IPS-15b (cell line): ENCODE data around the gene GPC6.

Source experiments
- H3K27me3 ChIP-seq: one replicate; pipeline ENCODE4 v1.6.1; 2013; ENCODE audit warnings: low read length; ENCODE audit not compliant: control insufficient read depth, insufficient read depth
- H3K36me3 ChIP-seq: one replicate; pipeline ENCODE4 v1.6.1; 2013; ENCODE audit warnings: low read length; ENCODE audit not compliant: control insufficient read depth, insufficient read depth
- H3K4me1 ChIP-seq: one replicate; pipeline ENCODE4 v1.6.1; 2013; ENCODE audit warnings: mild to moderate bottlenecking, low read length; ENCODE audit not compliant: control insufficient read depth, insufficient read depth
- H3K4me3 ChIP-seq: one replicate; pipeline ENCODE4 v1.5.1; 2013; ENCODE audit warnings: low read depth, low read length
- H3K9ac ChIP-seq: one replicate; pipeline ENCODE4 v1.6.1; 2013; ENCODE audit warnings: low read depth, mild to moderate bottlenecking, low read length
- H3K9me3 ChIP-seq: one replicate; pipeline ENCODE4 v1.6.1; 2013; ENCODE audit warnings: mild to moderate bottlenecking, low read length; ENCODE audit not compliant: control insufficient read depth, insufficient read depth

Gene GPC6

DNA sequence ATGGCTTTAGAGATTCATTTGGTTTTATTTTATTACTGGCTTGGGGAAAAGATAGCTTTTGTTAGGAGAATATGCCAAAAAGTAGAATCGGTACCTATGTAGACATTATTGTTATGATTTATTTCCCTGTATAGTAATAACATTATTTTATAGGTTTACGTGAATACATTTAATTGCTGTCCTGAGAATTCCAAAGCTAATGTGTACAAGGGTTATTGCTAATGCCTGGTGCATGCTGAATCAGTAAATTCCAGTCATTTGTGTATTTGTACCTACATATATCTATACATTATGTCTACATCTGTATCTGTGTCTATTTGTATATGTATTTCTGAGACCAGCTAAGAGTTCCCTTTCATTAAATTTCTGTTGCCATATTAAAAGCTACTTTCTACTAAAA lies 550.9 kb downstream of the GPC6 start:
- no peaks in the 10 kb centered on the region for H3K27me3 ChIP-seq
- peaks cover 10% of the 10 kb centered on the region for H3K4me1 ChIP-seq
- no peaks in the 10 kb centered on the region for H3K9me3 ChIP-seq
- H3K4me3 ChIP-seq = no peak overlapping the region
- no peak overlapping the region for H3K9ac ChIP-seq
- H3K36me3 ChIP-seq = no peaks in the 10 kb centered on the region

DNA sequence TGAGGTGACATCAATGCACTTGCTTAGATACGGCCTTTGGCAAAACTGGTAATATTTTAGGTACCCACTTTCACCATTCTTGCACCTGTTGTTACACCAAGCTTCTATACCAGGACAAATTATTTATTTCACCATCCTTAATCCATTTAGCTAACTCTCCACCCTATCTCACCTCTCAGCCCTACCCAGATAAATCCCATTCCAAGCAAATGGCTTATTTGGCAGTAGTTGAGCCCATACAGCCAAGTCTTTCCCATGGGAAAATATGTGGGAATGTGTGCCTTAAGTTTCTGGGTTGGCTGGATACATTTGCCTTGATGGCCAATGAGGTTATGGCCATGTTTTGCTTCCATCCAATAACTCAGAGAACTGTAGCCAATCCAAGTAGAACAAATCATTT lies 551.9 kb downstream of the GPC6 start:
- H3K36me3 ChIP-seq = no peaks in the 10 kb centered on the region
- no peaks in the 10 kb centered on the region for H3K27me3 ChIP-seq
- peaks cover 10% of the 10 kb centered on the region for H3K4me1 ChIP-seq
- H3K9ac ChIP-seq = no peak overlapping the region
- H3K9me3 ChIP-seq = no peaks in the 10 kb centered on the region
- no peak overlapping the region for H3K4me3 ChIP-seq

DNA sequence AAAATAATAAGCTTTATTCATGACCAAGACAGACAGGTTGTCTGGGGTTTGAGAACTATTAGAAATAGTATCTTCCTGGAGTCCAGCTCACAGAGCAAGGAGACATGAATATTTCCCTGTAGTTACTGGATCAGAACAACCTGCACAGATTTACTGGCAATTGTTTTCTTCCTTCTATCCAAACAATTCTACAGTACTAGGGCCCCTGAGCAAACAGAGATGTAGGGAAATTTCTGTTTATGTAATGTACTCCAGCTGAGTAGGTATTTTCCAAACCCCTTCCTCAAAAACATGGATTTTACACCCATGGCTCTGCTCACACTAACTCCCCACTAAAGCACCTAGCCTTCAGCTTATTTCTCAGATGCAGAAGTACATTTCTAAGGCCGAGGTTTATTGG lies 557.6 kb downstream of the GPC6 start:
- H3K4me3 ChIP-seq = no peak overlapping the region
- no peak overlapping the region for H3K9ac ChIP-seq
- H3K36me3 ChIP-seq = no peaks in the 10 kb centered on the region
- no peaks in the 10 kb centered on the region for H3K4me1 ChIP-seq
- H3K27me3 ChIP-seq = no peaks in the 10 kb centered on the region
- no peaks in the 10 kb centered on the region for H3K9me3 ChIP-seq

DNA sequence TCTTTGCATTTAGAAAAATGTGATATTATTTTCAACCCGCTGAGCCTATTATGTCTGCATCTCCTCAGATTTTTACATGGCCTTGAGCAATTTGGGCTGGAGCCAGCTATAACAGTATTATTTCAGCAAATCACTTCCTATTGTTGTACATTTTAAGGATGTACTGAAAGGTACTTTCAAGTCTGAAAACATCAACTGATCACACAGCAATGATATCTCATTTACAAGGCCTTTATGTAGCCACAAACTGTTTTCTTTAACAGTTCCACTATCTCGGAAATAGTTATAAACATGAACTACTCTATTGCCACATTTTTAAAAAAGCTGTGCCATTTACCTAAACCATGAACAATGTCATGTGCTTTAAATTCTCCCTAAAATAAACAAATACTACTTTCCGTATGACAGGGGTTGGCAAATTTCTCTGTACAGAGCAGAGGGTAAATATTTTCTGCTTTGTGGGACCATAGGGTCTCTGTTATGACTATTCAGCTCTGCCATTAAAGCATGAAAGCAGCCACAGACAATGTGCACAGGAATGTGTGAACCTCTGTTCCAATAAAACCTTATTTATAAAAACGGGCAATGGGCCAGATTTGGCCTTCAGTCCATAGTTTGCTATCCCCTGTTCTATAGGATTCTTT lies 560.4 kb downstream of the GPC6 start:
- Histone ChIP-seq H3K4me1 (no peaks in the 10 kb centered on the region), H3K27me3 (no peaks in the 10 kb centered on the region), H3K9ac (no peak overlapping the region)

DNA sequence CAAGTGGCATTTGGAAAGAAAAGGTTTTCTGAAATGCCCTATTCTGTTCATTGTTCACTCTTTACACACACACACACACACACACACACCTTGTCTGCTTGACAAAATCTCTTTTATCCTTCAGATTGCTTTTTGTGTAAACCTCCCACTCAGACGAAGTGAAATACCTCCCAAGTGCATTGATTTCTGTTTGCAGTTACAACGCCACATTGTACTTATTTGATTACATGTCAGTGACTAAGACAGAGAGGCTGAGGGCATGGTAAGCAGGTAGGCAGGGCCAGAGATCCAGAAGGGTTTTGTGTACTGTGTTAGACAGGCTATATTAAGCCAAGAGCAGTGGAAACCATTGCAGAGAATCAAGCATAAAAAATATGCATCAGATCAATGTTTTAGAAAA lies 561.8 kb downstream of the GPC6 start:
- Histone ChIP-seq H3K9me3 (no peaks in the 10 kb centered on the region), H3K9ac (no peak overlapping the region), H3K4me1 (no peaks in the 10 kb centered on the region), H3K36me3 (no peaks in the 10 kb centered on the region), H3K27me3 (no peaks in the 10 kb centered on the region), H3K4me3 (no peak overlapping the region)

More for the DNA sequence above, 560.4 kb downstream of the GPC6 start:
- H3K9me3 ChIP-seq = no peaks in the 10 kb centered on the region
- no peak overlapping the region for H3K4me3 ChIP-seq
- no peaks in the 10 kb centered on the region for H3K36me3 ChIP-seq

DNA sequence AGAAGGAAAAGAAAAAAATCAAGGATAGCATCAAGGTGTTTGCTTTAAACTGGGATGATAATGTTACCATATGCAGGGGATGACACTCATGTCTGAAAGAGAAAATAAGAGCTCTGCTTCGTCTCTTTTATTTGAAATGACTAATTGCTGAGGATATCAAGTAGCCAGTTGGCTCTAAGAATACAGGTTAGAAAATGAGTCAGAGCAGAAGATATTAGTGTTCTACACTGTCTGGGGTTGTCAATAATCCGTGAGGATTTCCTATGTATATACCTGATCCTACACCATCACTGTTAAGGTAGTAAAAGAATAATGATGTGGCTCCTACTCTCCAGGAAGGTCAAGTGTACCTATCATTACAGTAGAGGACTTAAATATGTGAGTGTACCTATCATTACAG lies 562.5 kb downstream of the GPC6 start:
- H3K36me3 ChIP-seq = no peaks in the 10 kb centered on the region
- H3K27me3 ChIP-seq = no peaks in the 10 kb centered on the region
- no peak overlapping the region for H3K9ac ChIP-seq
- no peaks in the 10 kb centered on the region for H3K9me3 ChIP-seq
- no peaks in the 10 kb centered on the region for H3K4me1 ChIP-seq
- H3K4me3 ChIP-seq = no peak overlapping the region

DNA sequence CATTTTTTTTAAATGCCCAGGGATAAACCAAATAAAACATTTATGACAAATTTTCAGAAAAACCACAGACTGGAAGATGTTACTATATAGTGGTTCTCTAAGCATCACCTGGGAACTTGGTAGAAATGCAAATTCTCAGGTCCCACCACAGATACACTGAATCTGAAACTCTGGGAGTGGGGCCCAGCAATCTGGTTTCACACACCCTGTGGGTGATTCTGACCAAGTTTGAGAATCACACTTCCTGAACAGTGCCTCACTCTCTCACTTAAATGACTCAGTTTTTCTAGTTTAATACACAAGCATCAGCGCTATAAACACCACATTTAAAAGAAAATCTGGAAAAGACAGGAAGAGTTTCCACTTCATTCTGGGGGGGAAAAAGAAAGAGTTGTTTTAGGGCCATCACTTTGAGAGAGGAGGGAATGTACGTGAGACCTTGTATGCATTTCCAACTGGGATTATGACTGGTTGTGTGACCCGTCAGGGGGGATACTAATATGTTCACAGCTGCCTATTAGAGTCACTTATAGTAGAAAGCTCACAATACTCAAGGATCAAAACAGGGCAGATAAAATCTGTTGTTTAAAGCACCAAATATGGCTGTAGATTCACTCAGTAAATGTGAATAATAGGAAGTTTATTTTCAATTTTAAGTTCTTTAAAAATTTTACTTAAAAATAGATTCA lies 567.7 kb downstream of the GPC6 start:
- Histone ChIP-seq H3K36me3 (no peaks in the 10 kb centered on the region), H3K4me3 (no peak overlapping the region), H3K9ac (no peak overlapping the region), H3K27me3 (no peaks in the 10 kb centered on the region), H3K4me1 (no peaks in the 10 kb centered on the region), H3K9me3 (no peaks in the 10 kb centered on the region)

DNA sequence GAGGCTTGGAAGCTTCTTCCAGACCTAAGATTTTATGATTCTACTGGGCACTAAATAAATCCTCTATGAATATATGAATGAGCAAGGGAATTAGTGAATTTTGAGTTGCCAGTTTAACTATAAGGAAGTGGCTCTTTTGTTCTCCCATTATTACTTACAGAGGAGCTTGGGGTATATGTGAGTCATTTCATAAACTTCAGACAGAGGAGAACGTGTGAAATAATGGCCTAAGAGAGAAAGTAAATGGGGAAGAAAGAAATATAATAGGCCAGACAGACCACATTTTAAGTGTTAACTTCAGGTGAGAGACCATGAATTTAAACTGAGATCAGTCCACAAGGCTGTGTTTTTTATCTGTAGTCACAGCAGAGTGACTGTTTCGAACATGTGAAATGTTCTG lies 570.9 kb downstream of the GPC6 start:
- Histone ChIP-seq H3K4me1 (no peaks in the 10 kb centered on the region), H3K36me3 (no peaks in the 10 kb centered on the region), H3K27me3 (no peaks in the 10 kb centered on the region), H3K4me3 (no peak overlapping the region), H3K9ac (no peak overlapping the region), H3K9me3 (no peaks in the 10 kb centered on the region)

DNA sequence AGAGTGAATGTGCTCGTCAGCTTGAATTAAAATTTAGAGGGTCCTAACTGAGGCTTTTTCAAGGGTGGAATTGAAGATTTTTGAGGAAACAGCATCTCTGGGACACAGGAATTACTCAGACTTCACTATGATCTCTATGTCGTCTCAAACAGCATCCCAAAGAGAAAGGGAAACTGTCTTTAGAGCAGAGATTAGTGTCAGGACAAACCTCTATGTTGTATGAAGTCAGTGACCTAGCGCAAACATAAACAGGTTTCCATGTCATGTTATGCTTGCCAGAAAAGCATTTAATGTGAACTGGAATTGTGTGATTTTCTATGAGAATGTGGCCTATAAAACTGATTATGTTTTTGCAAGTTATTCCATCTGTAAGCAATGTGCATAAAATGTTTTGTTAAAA lies 573.7 kb downstream of the GPC6 start:
- Histone ChIP-seq H3K27me3 (no peaks in the 10 kb centered on the region), H3K9ac (no peak overlapping the region), H3K4me1 (no peaks in the 10 kb centered on the region), H3K4me3 (no peak overlapping the region), H3K36me3 (no peaks in the 10 kb centered on the region), H3K9me3 (no peaks in the 10 kb centered on the region)

DNA sequence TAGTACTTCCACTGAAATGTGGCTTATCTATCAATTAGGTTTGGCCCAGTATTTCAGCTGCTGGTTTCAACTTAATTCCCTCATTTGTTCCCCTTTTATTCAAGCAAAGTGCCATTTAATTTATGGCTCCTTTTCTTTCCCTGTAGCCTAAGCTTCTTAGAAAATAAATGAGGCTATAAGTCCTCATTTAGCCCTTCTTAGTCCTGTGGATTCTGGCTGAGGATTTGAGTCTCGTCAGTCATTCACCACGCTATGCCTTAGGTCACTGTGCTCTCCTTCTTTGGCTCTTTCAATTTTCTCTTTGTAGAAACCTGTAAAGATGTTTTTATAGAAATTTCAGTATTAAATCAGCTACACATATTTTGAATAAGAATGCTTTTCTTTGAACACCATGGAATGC lies 579.1 kb downstream of the GPC6 start:
- H3K4me3 ChIP-seq = no peak overlapping the region
- H3K9me3 ChIP-seq = no peaks in the 10 kb centered on the region
- H3K27me3 ChIP-seq = no peaks in the 10 kb centered on the region
- no peaks in the 10 kb centered on the region for H3K36me3 ChIP-seq
- peaks cover 9% of the 10 kb centered on the region for H3K4me1 ChIP-seq
- no peak overlapping the region for H3K9ac ChIP-seq

DNA sequence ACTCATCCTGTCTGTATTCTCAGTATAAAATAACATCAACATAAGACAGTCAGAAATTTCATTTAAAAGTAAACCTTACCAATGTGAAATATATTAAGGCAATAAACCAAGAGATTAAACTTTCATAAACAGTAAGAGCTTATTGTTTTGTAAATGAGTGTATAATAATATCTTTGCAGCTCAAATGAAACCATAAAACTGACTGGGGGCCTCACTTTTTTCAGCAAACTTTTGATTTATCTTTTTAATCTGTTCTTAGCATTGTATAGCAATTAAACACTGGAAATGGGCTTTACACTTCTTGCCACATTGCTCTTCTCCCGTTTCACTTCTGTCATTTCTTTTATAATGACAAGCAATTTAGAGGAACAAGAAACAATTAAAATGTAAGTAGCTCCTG lies 580.3 kb downstream of the GPC6 start:
- H3K27me3 ChIP-seq = no peaks in the 10 kb centered on the region
- H3K36me3 ChIP-seq = no peaks in the 10 kb centered on the region
- H3K4me3 ChIP-seq = no peak overlapping the region
- H3K9me3 ChIP-seq = no peaks in the 10 kb centered on the region
- H3K4me1 ChIP-seq = peaks cover 12% of the 10 kb centered on the region
- no peak overlapping the region for H3K9ac ChIP-seq

DNA sequence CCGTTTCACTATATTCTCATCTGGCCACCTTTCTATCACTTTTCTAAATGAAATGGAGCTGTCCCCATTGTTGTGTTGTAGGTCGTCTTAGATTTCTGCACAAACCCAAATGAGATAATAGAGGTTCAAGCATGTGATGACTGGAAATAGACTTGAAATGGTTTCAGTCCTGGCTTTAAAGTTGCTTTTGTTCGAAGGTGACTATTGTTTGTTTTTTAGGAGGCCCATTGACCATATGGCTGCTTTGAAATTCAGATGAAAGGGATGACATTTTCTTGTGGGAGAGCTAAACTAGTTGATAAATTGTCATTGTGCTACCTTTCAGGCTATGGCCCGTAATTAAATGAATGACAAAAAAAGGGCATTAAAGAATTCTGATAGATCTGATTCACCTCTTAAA lies 583.7 kb downstream of the GPC6 start:
- Histone ChIP-seq H3K36me3 (no peaks in the 10 kb centered on the region), H3K4me1 (peaks cover 12% of the 10 kb centered on the region), H3K4me3 (no peak overlapping the region), H3K9me3 (no peaks in the 10 kb centered on the region), H3K27me3 (no peaks in the 10 kb centered on the region), H3K9ac (no peak overlapping the region)
